Stimulated activated CD4-positive, alpha-beta T cell treated with anti-CD3 and anti-CD28 coated beads, Interleukin-4, amount 100 ng/mL, for 48 hours (primary cell): ENCODE data around the gene CTNND2.
"Not testable (repeated sequence)": the region's sequence is repeated elsewhere in the genome, so short reads cannot be mapped to it uniquely, and the experiment has no call there.

Source experiments
- DNase-seq, 2 donors: peaks; one replicate each; pipeline ENCODE4 v3.0.0-alpha.2; 2020; ENCODE audit warnings: low read depth in 2 of 2

CTNND2 gene

GRCh38 chr5:11319836-11320580 is 584.2 kb downstream of the CTNND2 start:
- DNase-seq: no peak

- DNase-seq: not testable (repeated sequence)
These were observed 590.6 kb downstream of the CTNND2 start for GRCh38 chr5:11313694-11314093.

- DNase-seq: no peak
These were observed 592.5 kb downstream of the CTNND2 start for GRCh38 chr5:11311731-11312130.

GRCh38 chr5:11311272-11311671 is 593.0 kb downstream of the CTNND2 start:
- no peak for DNase-seq

GRCh38 chr5:11310158-11310557 is 594.1 kb downstream of the CTNND2 start:
- DNase-seq: no peak

- no peak for DNase-seq
These were observed 597.9 kb downstream of the CTNND2 start for GRCh38 chr5:11306365-11306764.

GRCh38 chr5:11305245-11305644 is 599.0 kb downstream of the CTNND2 start:
- DNase-seq: no peak

GRCh38 chr5:11304641-11305040 is 599.6 kb downstream of the CTNND2 start:
- DNase-seq: no peak

GRCh38 chr5:11302663-11303062 is 601.6 kb downstream of the CTNND2 start:
- no peak for DNase-seq

- no peak for DNase-seq
These were observed 603.1 kb downstream of the CTNND2 start for GRCh38 chr5:11301171-11301570.

GRCh38 chr5:11300736-11301135 is 603.5 kb downstream of the CTNND2 start:
- no peak for DNase-seq

GRCh38 chr5:11298877-11299276 is 605.4 kb downstream of the CTNND2 start:
- no peak for DNase-seq

- no peak for DNase-seq
These were observed 610.7 kb downstream of the CTNND2 start for GRCh38 chr5:11293523-11293922.

- DNase-seq: no peak
These were observed 611.4 kb downstream of the CTNND2 start for GRCh38 chr5:11292648-11293356.

- no peak for DNase-seq
These were observed 614.5 kb downstream of the CTNND2 start for GRCh38 chr5:11289733-11290132.

- no peak for DNase-seq
These were observed 615.0 kb downstream of the CTNND2 start for GRCh38 chr5:11289208-11289607.

GRCh38 chr5:11281842-11282241 is 622.4 kb downstream of the CTNND2 start:
- DNase-seq: no peak

- no peak for DNase-seq
These were observed 626.9 kb downstream of the CTNND2 start for GRCh38 chr5:11277323-11277722.

GRCh38 chr5:11273180-11273903 is 630.9 kb downstream of the CTNND2 start:
- no peak for DNase-seq

GRCh38 chr5:11269515-11269914 is 634.7 kb downstream of the CTNND2 start:
- no peak for DNase-seq

- DNase-seq: no peak
These were observed 635.4 kb downstream of the CTNND2 start for GRCh38 chr5:11268891-11269290.

- DNase-seq: no peak
These were observed 637.9 kb downstream of the CTNND2 start for GRCh38 chr5:11266331-11266730.

GRCh38 chr5:11261241-11261640 is 643.0 kb downstream of the CTNND2 start:
- no peak for DNase-seq
